HepG2 (cell line): ENCODE data around the gene TUBGCP5. TPM values are rescaled to one million over a fixed set of nuclear protein-coding genes. Genes with fewer than 3 reads are reported as not detected.

Experiments used
- ATAC-seq: fragments of 200-7000 bp; cut with Tn5 transposase; 3 replicates; pipeline ENCODE4 v1.9.1; 2020; ENCODE audit warnings: mild to moderate bottlenecking, moderate library complexity
- BruUV-seq: library from RNA; stranded (reverse); fragments of 400-500 nt; replicated peaks from 2 replicates; lab custom pipeline; 2021; lab: Mats Ljungman, UMichigan
- CTCF ChIA-PET: fragments of 300-600 bp; formaldehyde crosslinking; extraction: SDS; loops from one replicate; lab custom pipeline; 2021; ENCODE audit warnings: low total read pairs, inconsistent platforms, low intra/inter-chr PET ratio; lab: Yijun Ruan, JAX
- POLR2A ChIA-PET: fragments of 350-600 bp; sonication (Branson Sonifier 250); formaldehyde crosslinking; loops from one replicate; lab custom pipeline; 2020; ENCODE audit warnings: antibody characterized with exemption, inconsistent platforms; lab: Yijun Ruan, JAX
- DNase-seq: peaks from one replicate; pipeline ENCODE4 v3.0.0-alpha.2; 2015; ENCODE audit warnings: low spot score
- FAIRE-seq: peaks from 3 replicates; lab custom pipeline; 2011; peaks lifted over from hg19 to GRCh38; lab: Jason Lieb, UNC
- H2AFZ ChIP-seq: one replicate; pipeline ENCODE4 v1.6.1; 2011; ENCODE audit warnings: low read length, inconsistent platforms
- H3K27ac ChIP-seq: fragments of 300-600 bp; 3 replicates; pipeline ENCODE4 v1.8.0; 2011; ENCODE audit warnings: mixed run types, mild to moderate bottlenecking, mixed read lengths, low read length, inconsistent platforms; ENCODE audit not compliant: insufficient read depth; ENCODE audit errors: extremely low read length
- H3K27me3 ChIP-seq, 2 experiments: fragments of 200-600 bp in 1 of 2; 2 replicates in 1 of 2; 3 replicates in 1 of 2; pipeline versions ENCODE4 v1.6.0 to v1.8.0; 2011; ENCODE audit warnings: low read length in 2 of 2, mild to moderate bottlenecking in 2 of 2, moderate library complexity in 2 of 2, inconsistent platforms in 1 of 2; ENCODE audit not compliant: insufficient read depth in 2 of 2, control insufficient read depth in 1 of 2
- H3K36me3 ChIP-seq, 2 experiments: fragments of 200-600 bp in 1 of 2; replicated peaks in 1 of 2; 2 replicates in 1 of 2; 3 replicates in 1 of 2; pipeline versions ENCODE4 v1.5.1 to v1.8.0; 2011; ENCODE audit warnings: low read length in 2 of 2, inconsistent platforms in 1 of 2; ENCODE audit not compliant: insufficient read depth in 2 of 2, control insufficient read depth in 1 of 2
- H3K4me1 ChIP-seq: 2 replicates; pipeline ENCODE4 v1.5.1; 2012; ENCODE audit warnings: low read length, inconsistent platforms; ENCODE audit not compliant: insufficient read depth
- H3K4me2 ChIP-seq: 2 replicates; pipeline ENCODE4 v1.6.0; 2011; ENCODE audit warnings: low read depth, low read length, inconsistent platforms
- H3K4me3 ChIP-seq, 3 experiments: fragments of 200-600 bp in 1 of 3; sonication (generic), shearing (Covaris generic) in 1 of 3; replicated peaks in 1 of 3; 2 replicates each; pipeline ENCODE4 v1.5.1; 2011 to 2016; ENCODE audit warnings: low read length in 3 of 3, inconsistent platforms in 2 of 3, low read depth in 2 of 3, mild to moderate bottlenecking in 2 of 3, control low read depth in 1 of 3, mixed read lengths in 1 of 3; ENCODE audit not compliant: insufficient read depth in 1 of 3
- H3K79me2 ChIP-seq: one replicate; pipeline ENCODE4 v1.6.1; 2011; ENCODE audit warnings: low read length, inconsistent platforms; ENCODE audit not compliant: insufficient read depth
- H3K9ac ChIP-seq: 2 replicates; pipeline ENCODE4 v1.6.0; 2011; ENCODE audit warnings: mild to moderate bottlenecking, low read depth, low read length, inconsistent platforms; ENCODE audit not compliant: insufficient read depth
- H3K9me3 ChIP-seq: 2 replicates; pipeline ENCODE4 v1.5.1; 2012; ENCODE audit warnings: mild to moderate bottlenecking, low read length
- H4K20me1 ChIP-seq: 2 replicates; pipeline ENCODE4 v1.6.0; 2011; ENCODE audit warnings: inconsistent platforms, mild to moderate bottlenecking, low read length, moderate library complexity; ENCODE audit not compliant: insufficient read depth
- CREM ChIP-seq, 2 experiments: sonication (generic) in 1 of 2; formaldehyde crosslinking in 1 of 2; IDR thresholded peaks; 2 replicates each; pipeline versions ENCODE4 v1.4.0 to v1.6.1; 2016 to 2020; ENCODE audit warnings: antibody characterized with exemption in 1 of 2, mild to moderate bottlenecking in 1 of 2, missing genetic modification reagents in 1 of 2
- IRF2 ChIP-seq: IDR thresholded peaks from 2 replicates; pipeline ENCODE4 v1.6.1; 2018; ENCODE audit warnings: missing genetic modification reagents, missing compliant biosample characterization
- NR2C2 ChIP-seq: sonication (generic); formaldehyde crosslinking; IDR thresholded peaks from 2 replicates; pipeline ENCODE4 v1.4.0; 2020; ENCODE audit warnings: missing genetic modification reagents, mild to moderate bottlenecking, moderate library complexity, borderline replicate concordance
- ZBTB3 ChIP-seq: sonication (generic); formaldehyde crosslinking; IDR thresholded peaks from 2 replicates; pipeline ENCODE4 v1.4.0; 2020; ENCODE audit warnings: low read depth, mild to moderate bottlenecking, moderate library complexity, missing genetic modification reagents, borderline replicate concordance
- ZFP41 ChIP-seq: sonication (generic); formaldehyde crosslinking; IDR thresholded peaks from 2 replicates; pipeline ENCODE4 v1.4.0; 2020; ENCODE audit warnings: mild to moderate bottlenecking, missing genetic modification reagents, borderline replicate concordance
- ZNF446 ChIP-seq: sonication (generic); formaldehyde crosslinking; IDR thresholded peaks from 2 replicates; pipeline ENCODE4 v1.5.0; 2020; ENCODE audit warnings: mild to moderate bottlenecking, missing genetic modification reagents
- ZNF660 ChIP-seq: sonication (generic); formaldehyde crosslinking; IDR thresholded peaks from 2 replicates; pipeline ENCODE4 v1.5.1; 2020; ENCODE audit warnings: mild to moderate bottlenecking, low read depth, missing genetic modification reagents, borderline replicate concordance
- WGBS: methylation state at CpG from one replicate; pipeline ENCODE4 v1.1.6; 2017; ENCODE audit warnings: low lambda C conversion rate; 5-methylcytosine and 5-hydroxymethylcytosine counted together
- in situ Hi-C: cut with HindIII; loops from 2 replicates; pipeline ENCODE4 v1.10.0; 2017; ENCODE audit warnings: low pct_unique_long_range_greater_than_20kb; ENCODE audit not compliant: extremely low pct_ligation_motif_present
- intact Hi-C: fragments of 100-400 bp; cut with micrococcal nuclease; formaldehyde crosslinking; loops from one replicate; pipeline ENCODE4 v1.10.0; 2022; ENCODE audit not compliant: unreplicated experiment
- polyA plus RNA-seq, 8 experiments: library from polyadenylated mRNA; depleted of rRNA in 3 of 8; stranded (reverse) in 7 of 8; unstranded in 1 of 8; fragments of >200 nt; fragmentation: Illumina TruSeq in 4 of 8; extraction: Trizol in 4 of 8; gene quantifications; 2 replicates each; pipeline versions ENCODE4 v1.2.1 to v1.2.3, GENCODE V29; 2011 to 2016; ENCODE audit warnings: low read depth in 4 of 8, missing spikeins in 1 of 8, mixed read lengths in 1 of 8; ENCODE audit not compliant: insufficient read depth in 1 of 8
- total RNA-seq, 5 experiments: library from RNA; depleted of rRNA; stranded (reverse); fragments of >200 nt; fragmentation: Illumina TruSeq; extraction: Trizol; gene quantifications; 2 replicates each; pipeline ENCODE4 v1.2.3, GENCODE V29; 2016; ENCODE audit warnings: low read depth in 1 of 5
- TF ChIP-seq, protein P1 (sequence below): sonication (generic); formaldehyde crosslinking; conservative IDR thresholded peaks from 2 replicates; pipeline ENCODE4 v1.5.0; 2020; ENCODE audit warnings: missing genetic modification reagents
- TF ChIP-seq, protein P2 (sequence below): IDR thresholded peaks from 2 replicates; pipeline ENCODE4 v1.6.1; 2012; ENCODE audit warnings: inconsistent platforms
- TF ChIP-seq, protein P3 (sequence below): sonication (generic); formaldehyde crosslinking; IDR thresholded peaks from 2 replicates; pipeline ENCODE4 v1.4.0; 2020; ENCODE audit warnings: missing genetic modification reagents, borderline replicate concordance

Gene TUBGCP5
- total and polyA plus RNA-seq, 2 of the 13 experiments (the other 11 are each of a cell fraction or from before 2014, with no cell fraction given), result 7.2 to 25.0 TPM

DNA sequence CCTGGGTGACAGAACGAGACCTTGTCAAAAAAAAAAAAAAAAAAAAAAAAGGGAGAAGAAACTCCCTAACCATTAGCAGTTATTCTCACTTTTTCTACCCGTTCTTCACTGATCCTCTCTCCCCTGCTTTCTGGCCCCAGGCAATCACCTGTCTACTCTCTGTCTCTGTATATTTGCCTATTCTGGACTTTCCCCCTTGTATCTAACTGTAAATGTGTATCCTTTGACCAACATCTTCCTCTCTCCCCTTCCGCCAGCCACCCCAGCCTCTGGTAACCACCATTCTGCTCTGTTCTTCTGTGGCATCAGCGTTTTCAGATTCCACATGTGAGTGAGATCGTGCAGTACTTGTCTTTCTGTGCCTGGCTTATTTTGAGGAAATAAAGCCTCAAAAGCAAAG is 66.1 kb downstream of the TUBGCP5 start (continued):
- TF ChIP-seq NR2C2 (CRISPR knock-in tag), result no peak

DNA sequence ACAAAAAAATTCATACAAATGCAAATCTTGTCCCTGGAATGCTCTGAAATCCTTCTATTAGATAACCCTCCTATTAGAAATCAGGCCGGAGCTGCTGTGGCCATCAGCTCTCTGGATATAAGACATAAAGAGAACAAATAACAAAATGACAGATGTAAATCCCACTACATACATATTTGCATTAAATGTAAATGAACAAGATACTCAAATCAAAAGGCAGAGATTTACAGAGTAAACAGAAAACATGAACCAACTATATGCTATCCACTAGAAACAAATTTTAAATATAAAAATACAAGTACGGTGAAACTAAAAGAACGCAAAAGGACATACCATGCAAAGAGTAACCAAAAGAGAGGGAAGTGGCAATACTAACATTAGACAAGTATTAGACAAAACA is 69.9 kb downstream of the TUBGCP5 start:
- peaks cover 29% of the 10 kb centered on the region for H3K4me1 ChIP-seq
- FAIRE-seq, result no peak
- peaks cover 11% of the 10 kb centered on the region for H4K20me1 ChIP-seq
- ChIA-PET CTCF (no interaction called here), POLR2A (no interaction called here)
- H3K4me3 ChIP-seq, result no peak overlapping the region
- DNase-seq, result no peak
- H2AFZ ChIP-seq, result no peak overlapping the region
- no peaks in the 10 kb centered on the region for H3K27me3 ChIP-seq
- in situ Hi-C loops (no loop called here), intact Hi-C loops (no loop called here)
- H3K79me2 ChIP-seq, result peaks cover 80% of the 10 kb centered on the region
- ATAC-seq, result no peak
- no peak overlapping the region for H3K27ac ChIP-seq
- H3K36me3 ChIP-seq, result peaks cover 3% of the 10 kb centered on the region in 2 experiments; a peak in 1 of 5 replicates
- BruUV-seq, result no TSS peak
- TF ChIP-seq CREM (IDR thresholded peaks at IDR 0.05) (no peak), CREM (CRISPR knock-in tag; IDR thresholded peaks at IDR 0.05) (no peak), ZNF446 (CRISPR knock-in tag) (no peak)
- TF ChIP-seq, protein P1, sequence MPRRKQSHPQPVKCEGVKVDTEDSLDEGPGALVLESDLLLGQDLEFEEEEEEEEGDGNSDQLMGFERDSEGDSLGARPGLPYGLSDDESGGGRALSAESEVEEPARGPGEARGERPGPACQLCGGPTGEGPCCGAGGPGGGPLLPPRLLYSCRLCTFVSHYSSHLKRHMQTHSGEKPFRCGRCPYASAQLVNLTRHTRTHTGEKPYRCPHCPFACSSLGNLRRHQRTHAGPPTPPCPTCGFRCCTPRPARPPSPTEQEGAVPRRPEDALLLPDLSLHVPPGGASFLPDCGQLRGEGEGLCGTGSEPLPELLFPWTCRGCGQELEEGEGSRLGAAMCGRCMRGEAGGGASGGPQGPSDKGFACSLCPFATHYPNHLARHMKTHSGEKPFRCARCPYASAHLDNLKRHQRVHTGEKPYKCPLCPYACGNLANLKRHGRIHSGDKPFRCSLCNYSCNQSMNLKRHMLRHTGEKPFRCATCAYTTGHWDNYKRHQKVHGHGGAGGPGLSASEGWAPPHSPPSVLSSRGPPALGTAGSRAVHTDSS (CRISPR knock-in tag), result no peak
- no peak overlapping the region for H3K4me2 ChIP-seq
- no peak overlapping the region for H3K9ac ChIP-seq
- no peaks in the 10 kb centered on the region for H3K9me3 ChIP-seq
- WGBS, result 95% methylated on average over 3 of the region's 3 CpGs

DNA sequence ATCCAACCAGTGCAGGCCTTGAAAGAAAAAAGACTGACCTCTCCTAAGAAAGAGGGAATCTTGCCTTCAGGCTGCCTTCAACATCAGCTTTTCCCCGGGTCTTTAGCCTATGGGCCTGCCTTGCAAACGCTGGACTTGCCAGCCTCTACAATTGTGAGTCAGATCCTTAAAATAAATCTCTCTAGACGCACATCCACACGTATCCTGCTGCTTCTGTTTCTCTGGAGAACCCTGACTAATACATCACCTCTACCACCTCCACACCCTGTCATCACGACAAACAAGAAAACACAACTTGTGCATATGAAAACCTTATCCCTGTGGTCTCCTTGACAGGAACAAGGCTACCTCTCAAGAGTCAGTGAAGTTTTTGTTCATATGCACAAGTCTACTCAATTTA is 71.0 kb downstream of the TUBGCP5 start:
- POLR2A ChIA-PET, result no interaction called here
- ATAC-seq (no peak), DNase-seq (no peak), FAIRE-seq (no peak)
- no TSS peak for BruUV-seq
- no peak overlapping the region for H3K4me3 ChIP-seq
- no peaks in the 10 kb centered on the region for H3K9me3 ChIP-seq
- no peak overlapping the region for H3K4me2 ChIP-seq
- H3K79me2 ChIP-seq, result peaks cover 80% of the 10 kb centered on the region
- peaks cover 18% of the 10 kb centered on the region for H3K4me1 ChIP-seq
- H3K27me3 ChIP-seq, result no peaks in the 10 kb centered on the region
- peaks cover 3% of the 10 kb centered on the region in 2 experiments; a peak in 1 of 5 replicates for H3K36me3 ChIP-seq
- no peak overlapping the region for H3K27ac ChIP-seq
- WGBS, result 88% methylated on average over 5 of the region's 5 CpGs
- in situ Hi-C loops (no loop called here), intact Hi-C loops (no loop called here)
- no peak overlapping the region for H3K9ac ChIP-seq
- H4K20me1 ChIP-seq, result peaks cover 7% of the 10 kb centered on the region; the same call in 1 of the 2 replicates
- CTCF ChIA-PET, result no interaction called here
- H2AFZ ChIP-seq, result no peak overlapping the region
- TF ChIP-seq ZNF660 (CRISPR knock-in tag) (no peak), ZFP41 (CRISPR knock-in tag) (no peak), ZBTB3 (CRISPR knock-in tag) (no peak), IRF2 (no peak)
- TF ChIP-seq, protein P2, sequence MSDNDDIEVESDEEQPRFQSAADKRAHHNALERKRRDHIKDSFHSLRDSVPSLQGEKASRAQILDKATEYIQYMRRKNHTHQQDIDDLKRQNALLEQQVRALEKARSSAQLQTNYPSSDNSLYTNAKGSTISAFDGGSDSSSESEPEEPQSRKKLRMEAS, result no peak
- TF ChIP-seq, protein P3, sequence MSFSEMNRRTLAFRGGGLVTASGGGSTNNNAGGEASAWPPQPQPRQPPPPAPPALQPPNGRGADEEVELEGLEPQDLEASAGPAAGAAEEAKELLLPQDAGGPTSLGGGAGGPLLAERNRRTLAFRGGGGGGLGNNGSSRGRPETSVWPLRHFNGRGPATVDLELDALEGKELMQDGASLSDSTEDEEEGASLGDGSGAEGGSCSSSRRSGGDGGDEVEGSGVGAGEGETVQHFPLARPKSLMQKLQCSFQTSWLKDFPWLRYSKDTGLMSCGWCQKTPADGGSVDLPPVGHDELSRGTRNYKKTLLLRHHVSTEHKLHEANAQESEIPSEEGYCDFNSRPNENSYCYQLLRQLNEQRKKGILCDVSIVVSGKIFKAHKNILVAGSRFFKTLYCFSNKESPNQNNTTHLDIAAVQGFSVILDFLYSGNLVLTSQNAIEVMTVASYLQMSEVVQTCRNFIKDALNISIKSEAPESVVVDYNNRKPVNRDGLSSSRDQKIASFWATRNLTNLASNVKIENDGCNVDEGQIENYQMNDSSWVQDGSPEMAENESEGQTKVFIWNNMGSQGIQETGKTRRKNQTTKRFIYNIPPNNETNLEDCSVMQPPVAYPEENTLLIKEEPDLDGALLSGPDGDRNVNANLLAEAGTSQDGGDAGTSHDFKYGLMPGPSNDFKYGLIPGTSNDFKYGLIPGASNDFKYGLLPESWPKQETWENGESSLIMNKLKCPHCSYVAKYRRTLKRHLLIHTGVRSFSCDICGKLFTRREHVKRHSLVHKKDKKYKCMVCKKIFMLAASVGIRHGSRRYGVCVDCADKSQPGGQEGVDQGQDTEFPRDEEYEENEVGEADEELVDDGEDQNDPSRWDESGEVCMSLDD (CRISPR knock-in tag), result no peak
